Measurements from ENCODE around the gene BAG5.

Gene BAG5

GRCh38 chr14:103509864-103510723 lies 52.4 kb downstream of the BAG5 start:
- DNase-seq (ENCODE audit: low read depth in 2 of 2) = no peak

DNA sequence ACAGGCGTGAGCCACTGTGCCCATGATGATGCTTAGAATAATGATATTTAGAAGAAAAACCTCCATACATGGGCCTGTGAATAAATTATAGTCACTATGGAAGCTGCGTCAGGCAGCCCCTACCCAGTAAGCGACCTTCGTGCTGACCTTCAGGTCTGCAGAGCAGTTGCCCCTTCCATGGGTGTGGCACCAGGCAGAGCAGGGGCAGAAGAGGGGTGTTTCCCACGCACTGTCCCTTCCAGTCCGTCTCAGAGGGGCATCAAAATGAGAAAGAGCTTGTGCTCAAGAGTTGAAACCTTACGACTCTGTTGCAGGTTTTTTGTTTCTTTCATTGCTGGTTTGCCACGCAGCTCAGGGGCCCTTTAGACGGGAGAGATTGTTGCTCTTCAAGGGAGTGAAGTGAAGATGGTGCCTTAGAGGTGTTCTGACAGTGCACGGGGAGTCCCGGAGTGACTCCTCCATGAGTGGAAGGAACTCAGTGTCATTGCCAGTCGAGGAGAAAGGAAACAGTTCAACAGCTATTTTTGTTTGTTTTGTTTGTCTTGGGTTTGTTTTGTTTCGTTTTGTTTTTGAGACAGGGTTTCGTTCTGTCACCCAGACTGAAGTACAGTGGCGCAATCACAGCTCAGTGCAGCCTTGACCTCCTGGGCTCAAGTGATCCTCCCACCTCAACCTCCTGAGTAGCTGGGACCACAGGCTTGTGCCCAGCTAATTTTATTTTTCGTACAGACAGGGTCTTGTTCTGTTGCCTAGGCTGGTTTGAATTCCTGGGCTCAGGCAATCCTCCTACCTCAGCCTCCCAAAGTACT lies 53.7 kb downstream of the BAG5 start:
- no peak for DNase-seq (ENCODE audit: low read depth in 2 of 2)

- no peak for DNase-seq (ENCODE audit: low read depth in 2 of 2)
Measured at GRCh38 chr14:103507751-103508150, 54.7 kb downstream of the BAG5 start.

Data from stimulated activated CD8-positive, alpha-beta memory T cell treated with anti-CD3 and anti-CD28 coated beads, Interleukin-2, amount 100 ng/mL, for 48 hours (primary cell).